Body of pancreas (tissue), 4 donors: ENCODE data around the gene CSF2RB. TPM values are rescaled to one million over a fixed set of nuclear protein-coding genes. Genes with fewer than 3 reads are reported as not detected.

ENCODE experiments used
- ATAC-seq: fragments of 150-250 bp; one replicate; pipeline ENCODE4 v1.9.1; 2016
- DNase-seq, 4 donors: peaks; one replicate each; pipeline ENCODE4 v3.0.0-alpha.2; 2019
- H3K27ac ChIP-seq, 4 donors: fragments of 200-600 bp; sonication (generic); 1 replicate in 3 of 4; 2 replicates in 1 of 4; pipeline versions ENCODE4 v1.5.1 to v1.6.1; 2016 to 2019; ENCODE audit warnings: mild to moderate bottlenecking in 1 of 4, mixed read lengths in 1 of 4, moderate library complexity in 1 of 4
- H3K27me3 ChIP-seq, 2 donors: fragments of 200-600 bp; sonication (generic); one replicate each; pipeline ENCODE4 v1.6.0; 2016; ENCODE audit warnings: mild to moderate bottlenecking in 1 of 2
- H3K36me3 ChIP-seq, 2 donors: fragments of 200-600 bp; sonication (generic); replicated peaks in 1 of 2; 2 replicates each; pipeline ENCODE4 v1.5.1; 2016; ENCODE audit warnings: low read depth in 2 of 2; ENCODE audit not compliant: insufficient read depth in 1 of 2
- H3K4me1 ChIP-seq: fragments of 200-600 bp; sonication (generic); one replicate; pipeline ENCODE4 v1.6.0; 2016
- H3K4me3 ChIP-seq, 2 donors: fragments of 200-600 bp; sonication (generic); 1 replicate in 1 of 2; 2 replicates in 1 of 2; pipeline ENCODE4 v1.5.1; 2016 to 2019
- H3K9me3 ChIP-seq, 3 donors: fragments of 200-600 bp; sonication (generic); 1 replicate in 2 of 3; 2 replicates in 1 of 3; pipeline ENCODE4 v1.5.1; 2016
- POLR2A ChIP-seq, 3 donors: fragments of 450-650 bp; IDR thresholded peaks; one replicate each; pipeline ENCODE4 v1.6.1; 2016; ENCODE audit warnings: antibody characterized with exemption in 3 of 3, mild to moderate bottlenecking in 2 of 3
- WGBS, 2 donors: methylation state at CpG; one replicate each; pipeline ENCODE4 v1.1.5; 2017; 5-methylcytosine and 5-hydroxymethylcytosine counted together
- intact Hi-C: fragments of 100-400 bp; cut with DNase I; formaldehyde crosslinking; loops from one replicate; pipeline ENCODE4 v1.15.1; 2023
- total RNA-seq, 2 donors: library from RNA; depleted of rRNA; stranded (reverse); fragments of >200 nt; gene quantifications; one replicate each; pipeline ENCODE4 v1.1.0, GENCODE V29; 2016
- TF ChIP-seq, protein P1 (sequence below), 7 experiments: fragments of 450-650 bp in 4 of 7; fragments of 200-600 bp in 3 of 7; sonication (generic) in 3 of 7; IDR thresholded peaks; one replicate each; pipeline ENCODE4 v1.5.1; 2016 to 2019; ENCODE audit warnings: antibody characterized with exemption in 7 of 7

Gene CSF2RB
- total RNA-seq, 2 donors from 2014 or later: 2.0 to 2.9 TPM

GRCh38 chr22:36971341-36972125 lies 58.1 kb downstream of the CSF2RB start:
- no peak for ATAC-seq

DNA sequence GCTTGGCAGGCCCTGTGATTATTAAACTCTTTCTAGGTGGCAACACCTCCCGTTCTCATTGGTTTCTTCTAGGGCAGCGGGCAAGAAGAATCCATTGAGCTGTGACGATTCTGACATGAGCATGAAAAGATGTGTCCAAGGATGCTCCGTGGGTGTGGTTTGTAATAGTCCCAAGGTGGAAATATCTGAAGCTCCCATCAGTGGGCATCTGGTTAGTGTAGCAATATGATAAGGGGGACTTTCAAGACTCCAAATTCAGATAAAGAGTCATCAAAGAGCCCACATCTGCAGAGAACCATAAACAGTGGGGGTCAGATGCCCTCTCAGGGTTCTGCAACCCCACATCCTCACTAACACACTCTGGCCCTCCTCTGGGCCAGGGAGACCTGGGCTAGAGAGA lies 63.2 kb downstream of the CSF2RB start:
- Histone ChIP-seq H3K27me3 (no peaks in the 10 kb centered on the region), H3K9me3 (no peaks in the 10 kb centered on the region), H3K36me3 (no peaks in the 10 kb centered on the region), H3K27ac (no peak overlapping the region), H3K4me1 (peaks cover 6% of the 10 kb centered on the region), H3K4me3 (no peak overlapping the region)
- whole genome bisulfite sequencing, 2 donors: 88 to 92% methylated on average over 4 of the region's 4 CpGs
- DNase-seq: no peak
- TF ChIP-seq POLR2A (IDR thresholded peaks at IDR 0.05): no peak
- TF ChIP-seq, protein P1, sequence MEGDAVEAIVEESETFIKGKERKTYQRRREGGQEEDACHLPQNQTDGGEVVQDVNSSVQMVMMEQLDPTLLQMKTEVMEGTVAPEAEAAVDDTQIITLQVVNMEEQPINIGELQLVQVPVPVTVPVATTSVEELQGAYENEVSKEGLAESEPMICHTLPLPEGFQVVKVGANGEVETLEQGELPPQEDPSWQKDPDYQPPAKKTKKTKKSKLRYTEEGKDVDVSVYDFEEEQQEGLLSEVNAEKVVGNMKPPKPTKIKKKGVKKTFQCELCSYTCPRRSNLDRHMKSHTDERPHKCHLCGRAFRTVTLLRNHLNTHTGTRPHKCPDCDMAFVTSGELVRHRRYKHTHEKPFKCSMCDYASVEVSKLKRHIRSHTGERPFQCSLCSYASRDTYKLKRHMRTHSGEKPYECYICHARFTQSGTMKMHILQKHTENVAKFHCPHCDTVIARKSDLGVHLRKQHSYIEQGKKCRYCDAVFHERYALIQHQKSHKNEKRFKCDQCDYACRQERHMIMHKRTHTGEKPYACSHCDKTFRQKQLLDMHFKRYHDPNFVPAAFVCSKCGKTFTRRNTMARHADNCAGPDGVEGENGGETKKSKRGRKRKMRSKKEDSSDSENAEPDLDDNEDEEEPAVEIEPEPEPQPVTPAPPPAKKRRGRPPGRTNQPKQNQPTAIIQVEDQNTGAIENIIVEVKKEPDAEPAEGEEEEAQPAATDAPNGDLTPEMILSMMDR (IDR thresholded peaks at IDR 0.05): no peak
- intact Hi-C loops: loop anchor here (5.0 kb wide), 1 partner anchor 104 kb away; no protein-coding TSS in a partner anchor
- no peak for ATAC-seq

More at GRCh38 chr22:36971341-36972125, 58.1 kb downstream of the CSF2RB start:
- H3K36me3 ChIP-seq: no peaks in the 10 kb centered on the region
- 50 to 79% methylated on average over 19 of the region's 19 CpGs for WGBS, 2 donors
- intact Hi-C loops: no loop called here
- no peaks in the 10 kb centered on the region for H3K27me3 ChIP-seq
- no peak overlapping the region for H3K27ac ChIP-seq
- H3K9me3 ChIP-seq: no peaks in the 10 kb centered on the region
- no peak for TF ChIP-seq POLR2A (IDR thresholded peaks at IDR 0.05)
- TF ChIP-seq, protein P1 (IDR thresholded peaks at IDR 0.05): no peak
- DNase-seq: peak in 1 of 4 donors; percentile 8
- H3K4me1 ChIP-seq: no peaks in the 10 kb centered on the region
- H3K4me3 ChIP-seq: no peak overlapping the region

GRCh38 chr22:36977401-36977861 lies 64.0 kb downstream of the CSF2RB start:
- peak overlapping the region in 1 of 4 donors; percentile 53 for H3K27ac ChIP-seq
- DNase-seq (peak; percentile 59 to 81 (median 64)), ATAC-seq (peak; percentile 60)
- no peaks in the 10 kb centered on the region for H3K36me3 ChIP-seq
- peaks cover 6% of the 10 kb centered on the region for H3K4me1 ChIP-seq
- intact Hi-C loops: loop anchor here (5.0 kb wide), 1 partner anchor 105 kb away; no protein-coding TSS in a partner anchor
- H3K4me3 ChIP-seq: no peak overlapping the region
- no peak for TF ChIP-seq POLR2A (IDR thresholded peaks at IDR 0.05)
- TF ChIP-seq, protein P1 (IDR thresholded peaks at IDR 0.05): peak in 4 of 7 experiments; percentile 22 to 46 (median 36)
- no peaks in the 10 kb centered on the region for H3K27me3 ChIP-seq
- no peaks in the 10 kb centered on the region for H3K9me3 ChIP-seq
- 12 to 16% methylated on average over 12 to 13 of the region's 13 CpGs for WGBS, 2 donors

- H3K9me3 ChIP-seq: no peaks in the 10 kb centered on the region
- peak overlapping the region in 1 of 4 donors; percentile 53 for H3K27ac ChIP-seq
- ATAC-seq (peak; percentile 98), DNase-seq (peak; percentile 91 to 93 (median 92))
- TF ChIP-seq POLR2A (IDR thresholded peaks at IDR 0.05): no peak
- TF ChIP-seq, protein P1 (IDR thresholded peaks at IDR 0.05): peak; percentile 86 to 97 (median 97)
- no peaks in the 10 kb centered on the region for H3K27me3 ChIP-seq
- intact Hi-C loops: loop anchor here (5.0 kb wide), 1 partner anchor 106 kb away; no protein-coding TSS in a partner anchor
- 7 to 10% methylated on average over 18 of the region's 18 CpGs for WGBS, 2 donors
- peaks cover 6% of the 10 kb centered on the region for H3K4me1 ChIP-seq
- no peak overlapping the region for H3K4me3 ChIP-seq
- H3K36me3 ChIP-seq: no peaks in the 10 kb centered on the region
These were observed 64.7 kb downstream of the CSF2RB start for GRCh38 chr22:36977947-36978660.
